GM18867 (cell line): ENCODE data around the gene LYSET.
"Not testable (repeated sequence)": the region's sequence is repeated elsewhere in the genome, so short reads cannot be mapped to it uniquely, and the experiment has no call there.

Experiments
- ATAC-seq: cut with Tn5 transposase; IDR thresholded peaks from one replicate; pipeline ENCODE4 v1.9.1; 2021; ENCODE audit warnings: mild to moderate bottlenecking, moderate library complexity; ENCODE audit not compliant: unreplicated experiment

The LYSET gene

DNA sequence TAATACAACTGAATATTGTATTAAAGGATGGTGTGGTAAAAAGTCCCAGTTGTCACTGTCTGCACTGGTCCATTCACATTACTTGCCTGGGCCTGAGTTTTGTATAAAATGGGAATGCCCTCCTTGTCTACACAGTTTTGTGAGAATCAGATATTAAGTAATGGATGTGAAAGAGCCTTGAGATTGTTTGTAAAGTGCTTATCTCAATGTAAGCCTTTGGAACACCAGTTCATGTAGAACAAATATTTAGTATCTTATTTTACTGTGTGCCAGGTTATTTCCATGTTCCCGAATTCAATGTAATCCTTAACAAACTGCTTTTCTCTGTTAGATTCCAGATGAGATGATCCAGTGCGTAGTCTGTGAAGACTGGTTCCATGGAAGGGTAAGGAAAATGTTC, 29.5 kb downstream of the LYSET start:
- no peak for ATAC-seq

DNA sequence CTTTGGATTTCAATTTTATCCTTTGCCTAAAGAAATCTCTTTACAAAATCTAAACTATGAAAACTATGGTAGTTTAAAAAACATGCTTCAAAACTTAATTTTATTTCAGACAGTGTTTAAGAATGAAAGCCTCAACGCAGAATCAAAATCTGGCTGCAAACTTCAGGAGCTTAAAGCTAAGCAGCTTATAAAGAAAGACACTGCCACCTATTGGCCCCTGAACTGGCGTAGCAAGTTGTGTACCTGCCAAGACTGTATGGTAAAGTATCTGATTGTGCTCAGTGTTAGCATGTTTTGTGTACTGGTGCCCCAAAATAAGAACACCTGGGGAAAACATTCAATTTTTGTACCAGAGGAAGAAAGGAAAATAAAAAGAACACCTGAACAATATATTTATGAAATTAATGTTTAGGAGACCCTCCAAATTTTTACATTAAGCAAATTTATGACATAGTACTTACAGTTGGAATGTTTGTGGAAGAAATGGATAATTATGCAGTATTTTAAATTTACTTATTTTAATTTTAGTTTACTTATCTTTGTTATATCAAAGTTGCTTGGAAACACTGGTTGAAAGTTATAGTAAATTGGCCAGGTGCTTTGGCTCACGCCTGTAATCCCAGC, 34.1 kb downstream of the LYSET start:
- ATAC-seq, result peak; percentile 72

DNA sequence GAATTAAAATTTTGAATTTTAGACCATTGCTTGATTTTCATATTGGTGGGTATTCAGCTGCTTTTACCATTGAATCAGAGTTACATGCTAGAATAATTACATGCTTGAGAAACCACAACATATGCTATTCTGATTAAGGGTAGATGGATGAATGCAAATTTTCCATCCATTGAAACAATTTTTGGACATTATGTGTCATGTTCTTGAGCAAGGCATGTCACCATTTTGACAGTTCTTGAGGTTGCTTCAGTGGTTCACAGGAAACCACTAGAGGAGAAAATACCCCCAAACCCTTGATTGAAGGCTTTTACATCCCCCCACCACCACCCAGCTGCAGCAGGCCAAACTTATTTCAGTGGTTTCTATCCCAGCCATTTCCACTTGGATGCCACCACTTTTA, 35.4 kb downstream of the LYSET start:
- no peak for ATAC-seq

DNA sequence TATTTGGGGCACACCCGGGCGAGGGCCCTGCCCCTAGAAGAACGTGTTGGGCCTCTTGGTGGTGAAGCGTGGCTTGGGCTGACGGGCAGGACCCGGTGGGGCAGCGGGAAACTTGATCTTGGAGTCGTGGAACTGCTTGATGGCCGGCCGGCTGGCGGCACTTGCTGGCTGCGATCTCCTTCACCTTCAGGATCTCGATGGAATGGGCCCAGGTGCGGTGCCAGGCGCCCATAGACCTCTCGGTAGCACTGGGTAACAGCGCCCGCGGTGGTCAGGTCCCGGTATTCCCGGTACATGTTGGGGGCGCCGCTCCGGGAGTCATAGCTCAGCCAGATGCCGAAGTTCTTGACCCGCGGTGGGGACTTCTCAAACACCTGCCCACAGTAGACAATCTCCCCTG, 38.4 kb downstream of the LYSET start:
- no peak for ATAC-seq

DNA sequence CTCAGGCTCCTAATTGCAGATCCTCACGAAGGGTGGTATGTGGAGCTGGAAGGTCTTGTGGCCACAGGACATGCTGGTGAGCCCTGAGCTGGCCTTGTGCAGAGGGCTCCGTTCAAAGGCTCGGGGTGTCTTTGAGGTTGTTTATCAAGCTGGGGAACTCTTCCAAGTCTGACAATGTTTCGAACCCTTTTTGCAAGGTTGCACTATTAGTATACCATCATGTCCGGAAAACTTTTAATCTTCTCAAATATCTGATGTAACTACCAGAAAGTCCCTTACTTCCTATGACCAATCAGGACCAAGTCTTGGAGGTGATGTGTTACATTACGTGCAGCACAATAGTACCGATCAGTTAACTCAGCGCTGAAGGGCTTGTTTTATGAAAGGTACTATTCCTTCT, 43.4 kb downstream of the LYSET start:
- ATAC-seq, result no peak

DNA sequence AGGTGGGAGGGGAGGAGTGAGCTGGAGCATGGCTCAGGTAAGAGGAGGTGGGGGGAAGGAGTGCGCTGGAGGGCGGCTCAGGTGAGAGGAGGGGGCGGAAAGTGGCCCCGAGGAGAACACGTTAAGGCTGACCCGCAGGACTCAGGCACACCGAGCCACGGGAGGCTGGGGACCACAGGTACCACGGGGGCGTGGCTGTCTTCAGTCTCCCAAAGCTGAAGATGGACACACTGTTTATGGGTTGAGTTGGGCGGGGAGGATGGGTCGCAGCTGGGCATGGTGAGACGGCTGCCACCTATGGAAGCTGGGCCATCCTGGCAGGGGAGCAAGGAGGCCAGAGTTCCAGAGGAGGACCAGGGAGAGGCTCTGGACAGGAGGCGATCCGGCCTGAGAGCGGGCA, 45.4 kb downstream of the LYSET start:
- ATAC-seq, result no peak

DNA sequence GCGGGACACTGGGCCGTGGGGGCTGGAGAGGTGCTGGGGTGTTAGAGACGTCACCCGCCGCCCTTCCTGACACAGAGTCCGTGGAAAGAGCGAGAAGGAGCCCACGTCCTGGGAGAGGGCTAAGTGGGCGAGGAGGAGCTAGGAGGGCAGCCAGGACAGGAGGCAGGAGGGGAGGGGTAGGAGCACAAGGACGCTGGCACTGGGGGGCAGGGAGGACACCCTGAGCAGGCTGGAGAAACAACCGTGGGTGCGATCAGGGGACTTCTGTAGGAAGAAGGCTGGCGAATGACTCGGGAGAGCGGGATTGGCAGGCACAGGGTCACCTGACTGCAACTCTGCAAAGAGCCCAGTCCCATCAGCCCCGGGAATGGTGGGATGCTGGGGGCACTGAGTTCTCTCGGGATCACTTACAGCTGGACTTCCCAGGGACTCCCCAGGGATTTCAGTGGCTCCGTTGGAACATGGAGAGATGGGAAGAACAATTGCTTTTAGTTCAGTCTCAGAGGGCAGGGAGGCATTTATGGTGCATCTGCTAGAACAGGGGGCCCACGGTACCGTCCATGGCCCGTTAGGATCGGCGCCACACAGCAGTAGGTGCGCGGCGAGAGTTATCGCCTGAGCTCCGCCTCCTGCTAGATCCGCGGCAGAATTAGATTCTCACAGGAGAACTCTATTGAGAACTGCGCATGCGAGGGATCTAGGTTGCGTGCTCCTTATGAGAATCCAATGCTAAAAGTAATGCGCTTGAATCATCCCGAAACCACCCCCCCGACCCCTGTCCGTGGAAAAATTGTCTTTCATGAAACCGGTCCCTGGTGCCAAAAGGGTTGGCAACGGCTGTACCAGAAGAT, 46.2 kb downstream of the LYSET start:
- ATAC-seq, result no peak

DNA sequence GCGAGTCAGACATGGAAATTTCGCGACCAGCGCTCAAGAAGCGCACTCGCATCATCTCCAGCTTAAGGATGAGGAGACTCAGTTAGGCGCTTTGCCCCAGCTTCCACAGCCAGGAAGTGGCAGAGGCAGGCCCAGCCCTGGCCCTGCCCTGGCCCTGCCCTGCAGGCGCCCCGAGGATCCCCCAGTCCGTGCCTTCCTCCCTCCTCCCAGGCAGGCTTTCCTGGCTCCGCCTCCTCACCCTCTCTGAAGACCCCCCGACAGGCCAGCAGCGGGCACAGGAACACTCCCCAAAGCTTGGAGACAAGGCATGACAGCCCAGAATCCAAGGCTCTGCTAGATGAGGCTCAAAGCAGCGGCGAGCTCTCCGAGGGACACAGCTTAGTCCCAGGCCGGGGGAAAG, 47.0 kb downstream of the LYSET start:
- no peak for ATAC-seq

DNA sequence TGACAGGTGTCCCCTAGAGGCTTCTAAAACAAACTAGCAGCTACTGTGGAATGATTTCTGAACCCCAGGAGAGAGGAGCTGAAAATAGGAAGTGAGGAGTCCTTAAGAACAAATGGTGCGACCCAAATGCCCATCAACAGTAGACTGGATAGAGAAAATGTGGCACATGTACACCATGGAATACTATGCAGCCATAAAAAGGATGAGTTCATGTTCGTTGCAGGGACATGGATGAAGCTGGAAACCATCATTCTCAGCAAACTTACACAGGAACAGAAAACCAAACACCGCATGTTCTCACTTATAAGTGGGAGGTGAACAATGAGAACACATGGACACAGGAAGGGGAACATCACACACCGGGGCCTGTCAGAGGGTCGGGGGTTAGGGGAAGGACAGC, 48.0 kb downstream of the LYSET start:
- ATAC-seq, result not testable (repeated sequence)

DNA sequence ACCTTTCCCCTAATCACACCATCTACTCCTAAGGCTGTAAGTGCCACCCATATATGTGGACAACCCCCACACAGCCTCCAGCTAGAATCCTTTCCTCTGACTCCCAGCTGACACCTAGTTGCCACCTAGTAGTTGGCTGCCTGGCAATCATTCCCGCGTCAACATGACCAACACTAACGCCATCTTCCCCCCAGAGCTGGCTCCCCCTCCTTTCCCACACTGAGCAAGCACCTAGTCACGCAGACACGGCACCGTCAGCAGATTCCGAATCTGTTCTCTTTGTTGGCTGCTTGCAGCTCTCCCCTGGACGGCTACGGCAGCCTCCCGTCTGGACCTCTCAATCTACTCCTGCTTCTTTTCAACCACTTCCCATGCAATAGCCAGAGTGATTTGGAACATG, 49.7 kb downstream of the LYSET start:
- no peak for ATAC-seq
